A375 (cell line): ENCODE results near the gene MTARC1. TPM values are rescaled to one million over a fixed set of nuclear protein-coding genes. Genes with fewer than 3 reads are reported as not detected.

ENCODE experiments used
- total RNA-seq: library from RNA; depleted of rRNA; stranded (reverse); fragments of >200 nt; shearing (Covaris generic); gene quantifications from 2 replicates; pipeline ENCODE4 v1.2.3, GENCODE V29; 2014; rRNA removed

Gene MTARC1
- 0.16 and 0.19 TPM in 2 replicates for total RNA-seq

DNA sequence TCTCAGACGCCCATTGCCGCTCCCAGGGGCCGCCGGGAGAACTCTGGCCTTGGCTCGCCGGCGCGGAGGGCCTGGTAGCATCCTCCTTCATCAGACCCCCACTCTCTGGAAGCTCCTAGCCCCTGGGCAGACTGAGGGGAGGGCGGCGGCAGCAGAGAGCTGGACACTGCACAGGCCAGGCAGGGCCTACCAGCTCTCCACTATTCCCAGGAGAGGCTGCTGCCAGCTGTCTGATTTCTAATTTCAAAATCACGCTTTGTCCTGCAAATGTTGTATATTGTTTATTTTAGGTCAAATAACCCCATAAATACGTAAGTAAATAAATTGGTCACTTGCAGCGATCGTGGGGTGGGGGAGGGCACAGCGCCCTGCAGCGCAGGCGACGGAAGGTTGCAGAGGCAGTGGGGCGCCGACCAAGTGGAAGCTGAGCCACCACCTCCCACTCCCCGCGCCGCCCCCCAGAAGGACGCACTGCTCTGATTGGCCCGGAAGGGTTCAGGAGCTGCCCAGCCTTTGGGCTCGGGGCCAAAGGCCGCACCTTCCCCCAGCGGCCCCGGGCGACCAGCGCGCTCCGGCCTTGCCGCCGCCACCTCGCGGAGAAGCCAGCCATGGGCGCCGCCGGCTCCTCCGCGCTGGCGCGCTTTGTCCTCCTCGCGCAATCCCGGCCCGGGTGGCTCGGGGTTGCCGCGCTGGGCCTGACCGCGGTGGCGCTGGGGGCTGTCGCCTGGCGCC, at the start of gene MTARC1:
Gene MTARC1, plus strand, starts transcription at position 577 of the 732 bp plus-strand sequence. Its CDS starts 32 bp downstream, at position 609.

DNA sequence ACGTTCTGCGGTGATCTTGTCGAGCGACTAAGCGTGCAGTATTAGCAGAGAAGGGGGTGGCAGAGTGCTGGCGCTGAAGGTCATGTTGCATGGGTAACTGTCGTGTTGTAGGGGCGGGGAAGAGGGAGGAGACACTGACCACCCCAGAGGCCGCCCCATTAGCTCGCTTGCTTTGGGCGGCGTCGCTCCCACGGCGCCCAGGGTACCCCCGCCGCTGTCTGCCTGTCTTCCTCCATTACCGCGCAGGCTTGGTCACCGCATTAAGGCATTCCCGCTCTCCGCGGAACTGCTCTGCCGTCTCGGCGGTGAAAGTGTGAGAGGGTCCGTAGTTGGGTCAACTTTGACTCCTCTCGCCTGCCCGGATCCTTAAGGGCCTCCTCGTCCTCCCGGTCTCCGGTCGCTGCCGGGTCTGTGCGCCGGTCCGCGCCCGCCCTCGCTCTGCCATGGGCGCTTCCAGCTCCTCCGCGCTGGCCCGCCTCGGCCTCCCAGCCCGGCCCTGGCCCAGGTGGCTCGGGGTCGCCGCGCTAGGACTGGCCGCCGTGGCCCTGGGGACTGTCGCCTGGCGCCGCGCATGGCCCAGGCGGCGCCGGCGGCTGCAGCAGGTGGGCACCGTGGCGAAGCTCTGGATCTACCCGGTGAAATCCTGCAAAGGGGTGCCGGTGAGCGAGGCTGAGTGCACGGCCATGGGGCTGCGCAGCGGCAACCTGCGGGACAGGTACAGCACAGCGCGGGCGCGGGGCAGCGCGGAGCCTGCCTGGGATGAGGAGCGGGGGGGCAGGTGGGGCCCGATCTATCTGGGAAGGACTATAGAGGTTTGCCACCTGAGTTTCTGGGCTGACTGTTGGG, 38.4 kb upstream of the MTARC1 start, which contains the start of gene MTARC2:
Gene MTARC2, plus strand, starts transcription at position 234 of the 846 bp plus-strand sequence. Its CDS starts 210 bp downstream, at position 444.

Other genes with a start within 250 kb of the MTARC1 start
- gene C1orf115, start 96.5 kb upstream of the MTARC1 start, total RNA-seq: 0.48 and 0.68 TPM in 2 replicates
- gene MTARC2, start 38.6 kb upstream of the MTARC1 start, total RNA-seq: 0.64 and 3.5 TPM in 2 replicates
- gene HLX, start 92.5 kb downstream of the MTARC1 start, total RNA-seq: 5.8 and 8.1 TPM in 2 replicates